HepG2 (cell line): ENCODE data around the gene OSGEPL1. TPM values are rescaled to one million over a fixed set of nuclear protein-coding genes. Genes with fewer than 3 reads are reported as not detected.

Experiments used
- AKAP8 ChIP-seq: sonication (generic); formaldehyde crosslinking; IDR thresholded peaks from 2 replicates; pipeline ENCODE4 v1.5.1; 2020; ENCODE audit warnings: mild to moderate bottlenecking, missing genetic modification reagents
- CSRNP2 ChIP-seq: sonication (generic); formaldehyde crosslinking; conservative IDR thresholded peaks from 2 replicates; pipeline ENCODE4 v1.8.0; 2022; ENCODE audit warnings: low read depth, missing genetic modification reagents
- DZIP1 ChIP-seq: sonication (generic); formaldehyde crosslinking; IDR thresholded peaks from 2 replicates; pipeline ENCODE4 v1.5.0; 2020; ENCODE audit warnings: mild to moderate bottlenecking, missing genetic modification reagents
- ETV6 ChIP-seq: sonication (generic); formaldehyde crosslinking; conservative IDR thresholded peaks from 2 replicates; pipeline ENCODE4 v1.4.0; 2020; ENCODE audit warnings: missing genetic modification reagents
- KDM1A ChIP-seq: IDR thresholded peaks from 2 replicates; pipeline ENCODE4 v1.6.1; 2016; ENCODE audit warnings: missing compliant biosample characterization
- MYNN ChIP-seq: sonication (generic); formaldehyde crosslinking; IDR thresholded peaks from 2 replicates; pipeline ENCODE4 v1.4.0; 2020; ENCODE audit warnings: mild to moderate bottlenecking, low read depth, missing genetic modification reagents
- RBM22 ChIP-seq: fragments of 200-400 bp; formaldehyde crosslinking; optimal IDR thresholded peaks from 2 replicates; pipeline ENCODE3; 2017; ENCODE audit warnings: mild to moderate bottlenecking, low read length, moderate library complexity
- SNAI1 ChIP-seq: sonication (generic); formaldehyde crosslinking; IDR thresholded peaks from 2 replicates; pipeline ENCODE4 v1.5.0; 2020; ENCODE audit warnings: mild to moderate bottlenecking, missing genetic modification reagents, borderline replicate concordance
- SNAPC4 ChIP-seq: sonication (generic); formaldehyde crosslinking; IDR thresholded peaks from 2 replicates; pipeline ENCODE4 v1.4.0; 2020; ENCODE audit warnings: mild to moderate bottlenecking, missing genetic modification reagents
- ZBTB8A ChIP-seq: sonication (generic); formaldehyde crosslinking; IDR thresholded peaks from 2 replicates; pipeline ENCODE4 v1.4.0; 2020; ENCODE audit warnings: mild to moderate bottlenecking, low read depth, missing genetic modification reagents, borderline replicate concordance
- ZNF124 ChIP-seq: sonication (generic); formaldehyde crosslinking; IDR thresholded peaks from 2 replicates; pipeline ENCODE4 v1.4.0; 2020; ENCODE audit warnings: missing genetic modification reagents
- ZNF331 ChIP-seq: sonication (generic); formaldehyde crosslinking; IDR thresholded peaks from 2 replicates; pipeline ENCODE4 v1.4.0; 2020; ENCODE audit warnings: missing genetic modification reagents
- ZNF609 ChIP-seq: sonication (generic); formaldehyde crosslinking; IDR thresholded peaks from 2 replicates; pipeline ENCODE4 v1.4.0; 2020; ENCODE audit warnings: mild to moderate bottlenecking, missing genetic modification reagents, borderline replicate concordance
- ZNF788 ChIP-seq: sonication (generic); formaldehyde crosslinking; IDR thresholded peaks from 2 replicates; pipeline ENCODE4 v1.5.0; 2020; ENCODE audit warnings: mild to moderate bottlenecking, missing genetic modification reagents, borderline replicate concordance
- polyA plus RNA-seq, 8 experiments: library from polyadenylated mRNA; depleted of rRNA in 3 of 8; stranded (reverse) in 7 of 8; unstranded in 1 of 8; fragments of >200 nt; fragmentation: Illumina TruSeq in 4 of 8; extraction: Trizol in 4 of 8; gene quantifications; 2 replicates each; pipeline versions ENCODE4 v1.2.1 to v1.2.3, GENCODE V29; 2011 to 2016; ENCODE audit warnings: low read depth in 4 of 8, missing spikeins in 1 of 8, mixed read lengths in 1 of 8; ENCODE audit not compliant: insufficient read depth in 1 of 8
- total RNA-seq, 5 experiments: library from RNA; depleted of rRNA; stranded (reverse); fragments of >200 nt; fragmentation: Illumina TruSeq; extraction: Trizol; gene quantifications; 2 replicates each; pipeline ENCODE4 v1.2.3, GENCODE V29; 2016; ENCODE audit warnings: low read depth in 1 of 5

The OSGEPL1 gene
- total and polyA plus RNA-seq, 2 of the 13 experiments (the other 11 are each of a cell fraction or from before 2014, with no cell fraction given) = 10.2 to 10.8 TPM

- TF ChIP-seq SNAPC4 (CRISPR knock-in tag) = no peak
- TF ChIP-seq ZNF331 = no peak
- no peak for TF ChIP-seq MYNN
- TF ChIP-seq ZNF609 = no peak; the same call in 1 of the 2 replicates
- TF ChIP-seq ZNF124 = peak; percentile 78; the same call in 1 of the 2 replicates
- peak; percentile 77 for TF ChIP-seq RBM22
- TF ChIP-seq SNAI1 (CRISPR knock-in tag) = no peak
- TF ChIP-seq DZIP1 (CRISPR knock-in tag) = no peak
- no peak for TF ChIP-seq KDM1A
- TF ChIP-seq ZNF788 = peak; percentile 85; the same call in 1 of the 2 replicates
- no peak for TF ChIP-seq ETV6 (CRISPR knock-in tag)
- TF ChIP-seq CSRNP2 (CRISPR knock-in tag) = no peak
- TF ChIP-seq AKAP8 (CRISPR knock-in tag) = peak; percentile 70; the same call in 1 of the 2 replicates
- no peak for TF ChIP-seq ZBTB8A (CRISPR knock-in tag)
Measured at GRCh38 chr2:189762551-189763298, at the start of gene OSGEPL1 (continued).
